SU-DHL-6 (cell line): Measurements from ENCODE around the gene PLAU.

Experiments
- H2AFZ ChIP-seq: fragments of 200-600 bp; sonication (generic); 2 replicates; pipeline ENCODE4 v1.6.1; 2014; ENCODE audit warnings: low read depth, mild to moderate bottlenecking, moderate library complexity, mixed read lengths, antibody characterized with exemption, low read length; ENCODE audit not compliant: severe bottlenecking
- H3F3A ChIP-seq: fragments of 200-600 bp; shearing (Covaris generic); 2 replicates; pipeline ENCODE4 v1.6.0; 2016; ENCODE audit warnings: antibody characterized with exemption, mild to moderate bottlenecking; ENCODE audit not compliant: insufficient read depth
- H3K27ac ChIP-seq: fragments of 200-600 bp; sonication (generic); 2 replicates; pipeline ENCODE4 v1.5.1; 2016; ENCODE audit warnings: low read depth, mild to moderate bottlenecking, low read length, moderate library complexity, mixed read lengths
- H3K27me3 ChIP-seq: fragments of 200-600 bp; sonication (generic), shearing (Covaris generic); 2 replicates; pipeline ENCODE4 v1.6.0; 2014; ENCODE audit warnings: mild to moderate bottlenecking, low read length
- H3K36me3 ChIP-seq: fragments of 200-600 bp; sonication (generic); 2 replicates; pipeline ENCODE4 v1.6.1; 2014; ENCODE audit warnings: mild to moderate bottlenecking, low read length, mixed read lengths
- H3K4me2 ChIP-seq: fragments of 300-600, 200-600 bp; shearing (Covaris generic), sonication (generic); 2 replicates; pipeline ENCODE4 v1.6.0; 2014; ENCODE audit warnings: low read length, low read depth, mild to moderate bottlenecking; ENCODE audit not compliant: poor library complexity, severe bottlenecking
- H3K4me3 ChIP-seq: fragments of 200-600 bp; sonication (generic); 2 replicates; pipeline ENCODE4 v1.5.1; 2014; ENCODE audit warnings: antibody characterized with exemption, low read length, mild to moderate bottlenecking, mixed read lengths; ENCODE audit not compliant: insufficient read depth, poor library complexity, severe bottlenecking
- H3K79me2 ChIP-seq: fragments of 200-600 bp; sonication (generic); 2 replicates; pipeline ENCODE4 v1.6.1; 2014; ENCODE audit warnings: mild to moderate bottlenecking, low read length, moderate library complexity; ENCODE audit not compliant: insufficient read depth
- H3K9ac ChIP-seq: fragments of 200-600 bp; sonication (generic); 2 replicates; pipeline ENCODE4 v1.7.0; 2014; ENCODE audit warnings: mild to moderate bottlenecking, low read length
- H3K9me2 ChIP-seq: fragments of 200-600 bp; sonication (generic); replicated peaks from 2 replicates; pipeline ENCODE4 v1.6.1; 2014; ENCODE audit warnings: low read length; ENCODE audit not compliant: insufficient read depth
- H3K9me3 ChIP-seq: fragments of 200-600 bp; sonication (generic); 2 replicates; pipeline ENCODE4 v1.6.1; 2014; ENCODE audit warnings: low read length, mixed read lengths; ENCODE audit not compliant: insufficient read depth
- H4K20me1 ChIP-seq: fragments of 200-600 bp; sonication (generic); 2 replicates; pipeline ENCODE4 v1.6.1; 2014; ENCODE audit warnings: low read depth, mild to moderate bottlenecking, antibody characterized with exemption, low read length, moderate library complexity, mixed read lengths
- EZH2phosphoT487 ChIP-seq: fragments of 200-600 bp; sonication (generic), shearing (Covaris generic); conservative IDR thresholded peaks from 2 replicates; pipeline ENCODE4 v1.6.1; 2018; ENCODE audit warnings: mild to moderate bottlenecking, antibody characterized with exemption, low read length, moderate library complexity, mixed read lengths
- TF ChIP-seq, protein P1 (sequence below): fragments of 200-600 bp; sonication (generic); IDR thresholded peaks from one replicate; pipeline ENCODE4 v1.5.1; 2017; ENCODE audit warnings: antibody characterized with exemption, mild to moderate bottlenecking, low read length, moderate library complexity; ENCODE audit not compliant: insufficient read depth, poor library complexity, severe bottlenecking

PLAU gene

GRCh38 chr10:73905256-73906020, 5.5 kb upstream of the PLAU start:
- no peak overlapping the region for H3K4me3 ChIP-seq
- no peaks in the 10 kb centered on the region for H3K9me2 ChIP-seq
- H3K36me3 ChIP-seq: no peaks in the 10 kb centered on the region
- no peaks in the 10 kb centered on the region for H4K20me1 ChIP-seq
- H2AFZ ChIP-seq: no peak overlapping the region
- no peak overlapping the region for H3K27ac ChIP-seq
- H3K79me2 ChIP-seq: no peaks in the 10 kb centered on the region
- no peaks in the 10 kb centered on the region for H3K27me3 ChIP-seq
- H3K9ac ChIP-seq: no peak overlapping the region
- H3K9me3 ChIP-seq: no peaks in the 10 kb centered on the region
- no peaks in the 10 kb centered on the region for H3F3A ChIP-seq
- H3K4me2 ChIP-seq: no peak overlapping the region
- TF ChIP-seq, protein P1, sequence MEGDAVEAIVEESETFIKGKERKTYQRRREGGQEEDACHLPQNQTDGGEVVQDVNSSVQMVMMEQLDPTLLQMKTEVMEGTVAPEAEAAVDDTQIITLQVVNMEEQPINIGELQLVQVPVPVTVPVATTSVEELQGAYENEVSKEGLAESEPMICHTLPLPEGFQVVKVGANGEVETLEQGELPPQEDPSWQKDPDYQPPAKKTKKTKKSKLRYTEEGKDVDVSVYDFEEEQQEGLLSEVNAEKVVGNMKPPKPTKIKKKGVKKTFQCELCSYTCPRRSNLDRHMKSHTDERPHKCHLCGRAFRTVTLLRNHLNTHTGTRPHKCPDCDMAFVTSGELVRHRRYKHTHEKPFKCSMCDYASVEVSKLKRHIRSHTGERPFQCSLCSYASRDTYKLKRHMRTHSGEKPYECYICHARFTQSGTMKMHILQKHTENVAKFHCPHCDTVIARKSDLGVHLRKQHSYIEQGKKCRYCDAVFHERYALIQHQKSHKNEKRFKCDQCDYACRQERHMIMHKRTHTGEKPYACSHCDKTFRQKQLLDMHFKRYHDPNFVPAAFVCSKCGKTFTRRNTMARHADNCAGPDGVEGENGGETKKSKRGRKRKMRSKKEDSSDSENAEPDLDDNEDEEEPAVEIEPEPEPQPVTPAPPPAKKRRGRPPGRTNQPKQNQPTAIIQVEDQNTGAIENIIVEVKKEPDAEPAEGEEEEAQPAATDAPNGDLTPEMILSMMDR: no peak
- TF ChIP-seq EZH2phosphoT487: no peak

GRCh38 chr10:73906524-73907447, 4.1 kb upstream of the PLAU start:
- Histone ChIP-seq H4K20me1 (no peaks in the 10 kb centered on the region), H3K9me2 (no peaks in the 10 kb centered on the region), H3K27me3 (no peaks in the 10 kb centered on the region), H3K79me2 (no peaks in the 10 kb centered on the region), H3K9ac (no peak overlapping the region), H3K4me3 (no peak overlapping the region), H3F3A (no peaks in the 10 kb centered on the region), H2AFZ (no peak overlapping the region), H3K9me3 (no peaks in the 10 kb centered on the region), H3K36me3 (no peaks in the 10 kb centered on the region), H3K27ac (no peak overlapping the region), H3K4me2 (no peak overlapping the region)
- TF ChIP-seq, protein P1: no peak
- TF ChIP-seq EZH2phosphoT487: no peak

- Histone ChIP-seq H4K20me1 (no peaks in the 10 kb centered on the region), H3F3A (no peaks in the 10 kb centered on the region), H3K9ac (no peak overlapping the region), H3K79me2 (no peaks in the 10 kb centered on the region), H3K36me3 (no peaks in the 10 kb centered on the region), H2AFZ (no peak overlapping the region), H3K27ac (no peak overlapping the region), H3K9me2 (no peaks in the 10 kb centered on the region), H3K4me2 (no peak overlapping the region), H3K4me3 (no peak overlapping the region), H3K27me3 (no peaks in the 10 kb centered on the region), H3K9me3 (no peaks in the 10 kb centered on the region)
- TF ChIP-seq EZH2phosphoT487: no peak
- TF ChIP-seq, protein P1: no peak
Measured at GRCh38 chr10:73907841-73908517, 3.0 kb upstream of the PLAU start.
